HG03095 (cell line): ENCODE data around the gene CACNG7.

Source experiments
- ATAC-seq: cut with Tn5 transposase; IDR thresholded peaks from one replicate; pipeline ENCODE4 v1.9.1; 2021; ENCODE audit warnings: moderate library complexity; ENCODE audit not compliant: unreplicated experiment

CACNG7 gene

GRCh38 chr19:53981376-53981951 is 72.4 kb downstream of the CACNG7 start:
- no peak for ATAC-seq

- no peak for ATAC-seq
Observed at GRCh38 chr19:53982001-53982451, 72.9 kb downstream of the CACNG7 start.

- ATAC-seq = no peak
Observed at GRCh38 chr19:53982611-53983010, 73.5 kb downstream of the CACNG7 start.

- ATAC-seq = no peak
Observed at GRCh38 chr19:53983457-53984289, 74.6 kb downstream of the CACNG7 start.

- no peak for ATAC-seq
Observed at GRCh38 chr19:53985863-53986262, 76.8 kb downstream of the CACNG7 start.

GRCh38 chr19:53988981-53989380 is 79.9 kb downstream of the CACNG7 start:
- no peak for ATAC-seq

GRCh38 chr19:53989600-53990533 is 80.8 kb downstream of the CACNG7 start:
- ATAC-seq = no peak

GRCh38 chr19:53991224-53992113 is 82.4 kb downstream of the CACNG7 start, which contains the start of gene CACNG6:
CACNG6 (plus strand) TSS chr19:53991637; CDS start chr19:53992878, 1,241 bp downstream.
- no peak for ATAC-seq

- ATAC-seq = no peak
Observed at GRCh38 chr19:53992211-53992610, 83.1 kb downstream of the CACNG7 start.

- ATAC-seq = no peak
Observed at GRCh38 chr19:53992815-53993214, 83.7 kb downstream of the CACNG7 start.

- ATAC-seq = no peak
Observed at GRCh38 chr19:53993448-53993847, 84.4 kb downstream of the CACNG7 start.
